Thyroid gland (tissue), 4 donors: ENCODE data around the gene CHMP6.

Experiments
- CTCF ChIP-seq, 6 experiments: fragments of 200-600 bp in 3 of 6; fragments of 450-650 bp in 3 of 6; sonication (generic) in 3 of 6; IDR thresholded peaks; one replicate each; pipeline ENCODE4 v1.5.1; 2016 to 2019; ENCODE audit warnings: antibody characterized with exemption in 6 of 6, mild to moderate bottlenecking in 2 of 6, inconsistent platforms in 1 of 6, moderate library complexity in 1 of 6
- POLR2A ChIP-seq, 2 donors: fragments of 450-650 bp; IDR thresholded peaks; one replicate each; pipeline ENCODE4 v1.6.1; 2017; ENCODE audit warnings: antibody characterized with exemption in 2 of 2, mild to moderate bottlenecking in 2 of 2, moderate library complexity in 1 of 2

- TF ChIP-seq CTCF (IDR thresholded peaks at IDR 0.05) (no peak), POLR2A (IDR thresholded peaks at IDR 0.05) (no peak)
These were observed 9.2 kb downstream of the CHMP6 start for GRCh38 chr17:81000631-81001357.
